Measurements from ENCODE around the gene ACP7. TPM values are rescaled to one million over a fixed set of nuclear protein-coding genes. Genes with fewer than 3 reads are reported as not detected.

Gene ACP7
- total RNA-seq, 1 experiment from 2014 or later, result not detected

DNA sequence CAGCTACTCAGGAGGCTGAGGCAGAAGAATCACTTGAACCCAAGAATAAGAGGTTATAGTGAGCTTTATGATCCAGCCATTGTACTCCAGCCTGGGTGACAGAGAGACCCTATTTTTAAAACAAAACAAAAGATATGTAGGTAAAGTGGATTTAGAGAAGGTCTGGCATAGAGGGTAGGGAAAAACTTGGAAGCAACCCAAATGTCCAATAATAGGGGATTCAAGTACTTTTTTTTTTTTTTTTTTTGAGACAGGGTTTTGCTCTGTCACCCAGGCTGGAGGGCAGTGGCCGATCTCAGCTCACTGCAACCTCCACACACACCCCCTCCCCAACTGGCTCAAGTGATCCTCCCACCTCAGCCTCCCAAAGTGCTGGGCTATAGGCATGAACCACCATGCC, 35.7 kb downstream of the ACP7 start:
- H3K4me3 ChIP-seq, result no peak overlapping the region
- H3K27me3 ChIP-seq, result no peaks in the 10 kb centered on the region
- H3K9me3 ChIP-seq, result no peaks in the 10 kb centered on the region
- no peak for DNase-seq
- H3K36me3 ChIP-seq, result no peaks in the 10 kb centered on the region

- Histone ChIP-seq H3K4me3 (no peak overlapping the region), H3K9me3 (no peaks in the 10 kb centered on the region), H3K36me3 (no peaks in the 10 kb centered on the region; the same call in 1 of the 2 replicates), H3K27me3 (no peaks in the 10 kb centered on the region)
- no peak for DNase-seq
Measured at GRCh38 chr19:39122934-39123731, 39.0 kb downstream of the ACP7 start.

- no peaks in the 10 kb centered on the region for H3K27me3 ChIP-seq
- DNase-seq, result no peak
Measured at GRCh38 chr19:39124136-39124764, 40.1 kb downstream of the ACP7 start.

DNA sequence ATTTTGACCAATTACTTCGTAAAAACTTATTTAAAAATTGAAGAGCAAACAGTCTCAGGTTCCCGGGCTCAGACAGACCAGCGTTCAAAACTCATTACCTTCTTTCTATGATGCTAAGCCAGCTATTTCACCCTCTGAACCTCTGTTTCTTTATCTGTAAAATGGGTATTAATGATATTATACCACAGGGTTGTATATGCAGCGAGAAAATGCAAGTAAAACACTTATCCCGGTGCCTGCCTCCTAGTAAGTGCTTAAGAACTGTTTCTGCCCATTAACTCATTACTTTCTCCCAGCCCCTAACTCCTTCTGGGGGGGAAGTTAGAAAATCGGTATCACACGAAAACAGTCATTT, 41.0 kb downstream of the ACP7 start:
- Histone ChIP-seq H3K4me3 (peak overlapping the region; percentile 98), H3K36me3 (no peaks in the 10 kb centered on the region; the same call in 1 of the 2 replicates), H3K9me3 (no peaks in the 10 kb centered on the region), H3K27me3 (no peaks in the 10 kb centered on the region)
- DNase-seq, result no peak

More at GRCh38 chr19:39124136-39124764, 40.1 kb downstream of the ACP7 start:
- Histone ChIP-seq H3K36me3 (no peaks in the 10 kb centered on the region; the same call in 1 of the 2 replicates), H3K4me3 (no peak overlapping the region), H3K9me3 (no peaks in the 10 kb centered on the region)

GRCh38 chr19:39125554-39126311, 41.6 kb downstream of the ACP7 start, which contains the start of gene PAK4:
PAK4 (plus strand) TSS chr19:39125786; CDS start chr19:39169554, 43,768 bp downstream.
- Histone ChIP-seq H3K36me3 (no peaks in the 10 kb centered on the region; the same call in 1 of the 2 replicates), H3K27me3 (no peaks in the 10 kb centered on the region), H3K9me3 (no peaks in the 10 kb centered on the region), H3K4me3 (peak within 1 kb of the TSS; percentile 98)
- peak; percentile 99 for DNase-seq

- H3K36me3 ChIP-seq, result no peaks in the 10 kb centered on the region; the same call in 1 of the 2 replicates
- no peaks in the 10 kb centered on the region for H3K27me3 ChIP-seq
- H3K9me3 ChIP-seq, result no peaks in the 10 kb centered on the region
- DNase-seq, result peak; percentile 45
- H3K4me3 ChIP-seq, result peak overlapping the region; percentile 98
Measured at GRCh38 chr19:39126312-39127187, 42.4 kb downstream of the ACP7 start.

GRCh38 chr19:39127812-39128515, 43.8 kb downstream of the ACP7 start:
- Histone ChIP-seq H3K4me3 (no peak overlapping the region), H3K9me3 (no peaks in the 10 kb centered on the region), H3K27me3 (no peaks in the 10 kb centered on the region), H3K36me3 (no peaks in the 10 kb centered on the region; the same call in 1 of the 2 replicates)
- no peak for DNase-seq

GRCh38 chr19:39128516-39129079, 44.4 kb downstream of the ACP7 start:
- DNase-seq, result no peak
- no peaks in the 10 kb centered on the region for H3K27me3 ChIP-seq
- no peaks in the 10 kb centered on the region; the same call in 1 of the 2 replicates for H3K36me3 ChIP-seq

DNA sequence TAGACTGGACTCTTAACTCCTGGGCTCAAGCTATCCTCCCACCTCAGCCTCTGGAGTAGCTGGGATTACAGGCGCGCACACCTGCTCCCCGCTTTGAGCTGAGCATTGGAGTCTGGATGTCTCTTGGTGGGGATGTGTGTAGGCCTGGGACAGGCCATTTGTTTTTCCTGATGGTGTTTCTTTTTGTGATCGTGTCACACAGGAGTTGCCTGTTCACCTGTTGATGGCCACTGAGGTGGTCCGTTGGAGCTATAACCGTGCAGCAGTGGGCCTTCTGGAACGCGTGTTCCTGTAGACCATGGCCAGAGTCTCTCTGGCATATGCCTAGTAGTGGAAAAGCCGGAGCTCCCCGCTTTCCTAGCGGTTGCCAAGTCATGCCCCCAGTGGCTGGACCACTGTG, 44.9 kb downstream of the ACP7 start:
- no peak for DNase-seq
- no peaks in the 10 kb centered on the region; the same call in 1 of the 2 replicates for H3K36me3 ChIP-seq
- H3K9me3 ChIP-seq, result no peaks in the 10 kb centered on the region
- H3K4me3 ChIP-seq, result no peak overlapping the region
- H3K27me3 ChIP-seq, result no peaks in the 10 kb centered on the region

More at GRCh38 chr19:39128516-39129079, 44.4 kb downstream of the ACP7 start:
- Histone ChIP-seq H3K4me3 (no peak overlapping the region), H3K9me3 (no peaks in the 10 kb centered on the region)

DNA sequence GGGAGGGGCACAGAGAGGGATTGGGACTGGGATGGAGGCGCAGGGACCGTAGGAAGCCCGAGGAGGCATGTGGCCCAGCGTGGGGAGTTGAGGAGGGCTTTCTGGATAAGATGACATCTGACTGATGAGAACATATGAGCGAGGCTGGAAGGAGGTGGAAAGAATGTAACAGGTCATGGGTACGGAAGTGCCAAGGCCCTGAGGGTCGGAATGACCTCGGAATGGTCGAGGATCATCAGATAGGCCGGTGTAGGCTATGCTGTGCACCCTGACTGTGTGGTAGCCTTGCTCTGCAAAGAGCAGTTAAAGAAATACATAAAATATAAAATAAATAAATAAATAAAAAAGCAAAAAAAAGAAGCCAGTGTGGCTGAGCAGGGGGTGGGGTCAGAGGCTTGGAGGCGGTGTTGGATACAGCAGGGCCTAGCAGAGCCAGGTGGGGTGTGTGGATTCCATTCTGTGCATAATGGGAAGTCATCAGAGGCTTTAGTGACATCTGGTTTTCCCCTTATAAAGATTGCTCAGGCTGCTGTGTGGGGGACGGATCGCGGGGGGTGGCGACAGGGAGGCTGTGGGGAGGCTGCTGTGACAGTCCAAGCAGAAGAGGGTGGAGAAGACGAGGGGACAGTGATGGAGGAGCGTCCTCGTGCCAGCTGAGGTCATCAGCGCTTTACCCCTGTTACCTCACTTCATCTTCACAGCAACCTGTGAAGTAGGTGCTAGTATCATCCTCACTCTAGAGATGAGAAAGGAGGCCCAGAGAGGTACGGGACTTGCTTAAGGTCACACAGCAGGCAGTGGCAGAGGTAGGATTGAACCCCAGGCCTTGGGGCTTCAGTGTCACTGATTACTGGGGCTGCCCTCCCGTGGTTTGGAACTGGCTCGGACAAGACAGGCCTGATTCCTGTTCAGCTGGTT, 46.4 kb downstream of the ACP7 start:
- Histone ChIP-seq H3K9me3 (no peaks in the 10 kb centered on the region), H3K36me3 (no peaks in the 10 kb centered on the region; the same call in 1 of the 2 replicates), H3K27me3 (no peaks in the 10 kb centered on the region), H3K4me3 (no peak overlapping the region)
- no peak for DNase-seq

DNA sequence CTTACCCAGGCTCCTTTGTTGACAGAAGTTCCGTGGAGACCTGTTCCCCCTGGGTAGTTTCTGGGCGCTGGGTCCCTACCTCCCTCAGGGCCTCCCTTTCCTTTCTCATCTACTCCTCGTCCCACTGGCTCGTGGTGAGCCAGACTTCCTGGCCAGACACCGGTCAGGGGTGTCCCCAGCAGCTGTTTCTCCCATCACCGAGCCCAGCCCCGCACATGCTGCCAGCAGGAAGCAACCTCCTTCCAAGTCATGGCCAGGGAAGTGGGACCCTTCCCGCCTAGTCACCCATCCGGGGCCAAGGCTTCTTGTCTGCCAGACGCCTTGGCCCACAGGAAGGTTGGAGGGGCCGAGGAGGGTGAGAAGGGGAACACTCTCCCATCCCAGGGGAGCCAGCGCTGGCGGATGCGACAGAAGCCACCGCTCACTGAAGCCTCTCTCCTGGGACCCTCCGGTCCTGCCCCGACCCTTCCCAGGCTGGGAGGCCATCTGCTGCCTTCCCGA, 47.1 kb downstream of the ACP7 start:
- no peaks in the 10 kb centered on the region for H3K27me3 ChIP-seq
- no peaks in the 10 kb centered on the region; the same call in 1 of the 2 replicates for H3K36me3 ChIP-seq
- H3K9me3 ChIP-seq, result no peaks in the 10 kb centered on the region
- no peak for DNase-seq
- no peak overlapping the region for H3K4me3 ChIP-seq

GRCh38 chr19:39132344-39132969, 48.3 kb downstream of the ACP7 start:
- Histone ChIP-seq H3K4me3 (no peak overlapping the region), H3K9me3 (no peaks in the 10 kb centered on the region), H3K27me3 (no peaks in the 10 kb centered on the region), H3K36me3 (no peaks in the 10 kb centered on the region; the same call in 1 of the 2 replicates)
- no peak for DNase-seq

DNA sequence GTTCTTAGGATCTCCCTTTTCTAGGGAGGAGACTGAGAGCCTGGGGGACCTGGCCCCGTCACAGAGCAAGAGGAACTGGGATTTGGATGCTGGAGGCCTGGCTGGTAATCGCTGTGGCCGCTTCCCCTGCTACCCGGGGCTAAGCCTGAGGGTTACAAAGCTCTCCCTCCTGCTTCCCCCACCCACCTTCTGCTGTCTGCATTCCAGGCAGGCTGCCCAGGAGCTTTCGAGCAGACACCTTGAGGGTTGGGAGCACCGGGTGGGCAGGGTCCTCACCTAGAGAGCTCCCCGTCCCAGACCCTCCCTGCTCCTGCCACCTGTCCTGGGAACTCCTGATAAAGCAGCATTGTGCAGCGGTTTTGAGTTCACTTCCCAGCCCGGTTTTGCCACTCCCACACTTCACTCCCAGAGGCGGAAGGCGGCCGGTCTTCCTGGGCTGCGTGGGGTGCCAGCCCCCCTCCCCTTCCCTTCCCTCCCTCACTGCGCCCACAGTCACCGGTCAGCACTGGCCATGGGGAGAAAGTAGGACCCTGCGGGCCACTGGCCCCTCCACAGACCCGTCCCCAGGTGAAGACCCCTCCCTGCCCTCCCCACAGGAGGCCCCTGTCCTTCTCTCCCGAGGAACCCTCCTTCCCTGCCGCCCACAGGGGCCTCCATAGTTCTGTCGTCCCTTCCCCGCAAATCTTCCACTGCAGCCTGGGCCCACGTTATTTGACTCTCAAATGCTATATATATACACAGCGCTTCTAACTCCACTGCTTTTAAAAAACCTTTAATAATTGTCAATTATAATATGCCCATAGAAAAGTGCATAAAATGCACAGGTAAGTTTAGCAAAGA, 49.5 kb downstream of the ACP7 start:
- H3K36me3 ChIP-seq, result peaks cover 4% of the 10 kb centered on the region; the same call in 1 of the 2 replicates
- DNase-seq, result no peak
- H3K9me3 ChIP-seq, result no peaks in the 10 kb centered on the region
- no peaks in the 10 kb centered on the region for H3K27me3 ChIP-seq
- no peak overlapping the region for H3K4me3 ChIP-seq
